ENCODE results near the gene ZNF445. TPM values are rescaled to one million over a fixed set of nuclear protein-coding genes. Genes with fewer than 3 reads are reported as not detected.
"Not testable (repeated sequence)": the region's sequence is repeated elsewhere in the genome, so short reads cannot be mapped to it uniquely, and the experiment has no call there.

ZNF445 gene
- total RNA-seq, 3 donors from 2014 or later = 5.8 to 8.9 (median 7.2) TPM

DNA sequence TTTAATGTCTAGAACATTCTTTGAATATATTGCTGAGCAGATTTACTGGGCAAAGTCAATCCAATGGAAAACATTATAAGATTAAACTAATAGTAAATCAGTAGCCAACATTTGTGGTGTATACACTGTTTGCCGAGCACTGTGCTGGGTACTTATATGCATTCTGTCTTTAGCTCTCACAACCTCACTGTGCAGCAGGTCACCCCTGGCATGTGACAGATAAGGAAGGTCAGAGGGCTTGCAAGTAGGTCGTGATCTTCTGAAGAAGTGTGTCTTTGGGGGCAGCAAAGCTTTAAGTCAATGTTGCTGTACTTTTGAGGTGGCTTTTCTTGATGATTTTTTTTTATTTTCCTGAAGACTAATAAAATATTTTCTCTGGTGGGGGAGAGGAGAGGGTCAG lies 76.7 kb downstream of the ZNF445 start:
- H3K36me3 ChIP-seq = no peaks in the 10 kb centered on the region
- no peaks in the 10 kb centered on the region for H3K27me3 ChIP-seq
- intact Hi-C loops (cut with DNase I; ENCODE audit: low total_unique reads) = no loop called here
- no peak for TF ChIP-seq POLR2A (IDR thresholded peaks at IDR 0.05)
- TF ChIP-seq, protein P1, sequence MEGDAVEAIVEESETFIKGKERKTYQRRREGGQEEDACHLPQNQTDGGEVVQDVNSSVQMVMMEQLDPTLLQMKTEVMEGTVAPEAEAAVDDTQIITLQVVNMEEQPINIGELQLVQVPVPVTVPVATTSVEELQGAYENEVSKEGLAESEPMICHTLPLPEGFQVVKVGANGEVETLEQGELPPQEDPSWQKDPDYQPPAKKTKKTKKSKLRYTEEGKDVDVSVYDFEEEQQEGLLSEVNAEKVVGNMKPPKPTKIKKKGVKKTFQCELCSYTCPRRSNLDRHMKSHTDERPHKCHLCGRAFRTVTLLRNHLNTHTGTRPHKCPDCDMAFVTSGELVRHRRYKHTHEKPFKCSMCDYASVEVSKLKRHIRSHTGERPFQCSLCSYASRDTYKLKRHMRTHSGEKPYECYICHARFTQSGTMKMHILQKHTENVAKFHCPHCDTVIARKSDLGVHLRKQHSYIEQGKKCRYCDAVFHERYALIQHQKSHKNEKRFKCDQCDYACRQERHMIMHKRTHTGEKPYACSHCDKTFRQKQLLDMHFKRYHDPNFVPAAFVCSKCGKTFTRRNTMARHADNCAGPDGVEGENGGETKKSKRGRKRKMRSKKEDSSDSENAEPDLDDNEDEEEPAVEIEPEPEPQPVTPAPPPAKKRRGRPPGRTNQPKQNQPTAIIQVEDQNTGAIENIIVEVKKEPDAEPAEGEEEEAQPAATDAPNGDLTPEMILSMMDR (IDR thresholded peaks at IDR 0.05) = no peak
- TF ChIP-seq POLR2AphosphoS5 (IDR thresholded peaks at IDR 0.05) = no peak
- no peak for DNase-seq (ENCODE audit: low spot score in 2 of 2)
- H3K9me3 ChIP-seq = no peaks in the 10 kb centered on the region
- H3K4me1 ChIP-seq = no peaks in the 10 kb centered on the region
- H3K4me3 ChIP-seq = no peak overlapping the region
- H3K27ac ChIP-seq = no peak overlapping the region

DNA sequence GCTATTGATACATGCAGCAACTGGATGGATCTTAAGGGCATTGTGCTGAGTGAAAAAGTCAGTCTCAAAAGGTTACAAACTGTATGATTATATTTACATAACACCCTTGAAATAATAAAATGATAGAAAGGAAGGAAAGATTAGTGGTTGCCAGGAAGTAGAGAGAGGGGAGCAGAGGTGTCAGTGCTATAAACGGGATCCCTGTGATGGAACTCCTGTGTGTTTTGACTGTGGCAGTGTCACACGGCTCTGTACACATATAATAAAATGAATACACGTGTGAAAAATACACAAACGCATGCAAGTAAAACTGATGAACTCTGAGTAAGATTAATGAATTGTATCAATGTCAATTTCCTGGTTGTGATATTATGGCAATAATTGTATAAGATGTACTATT lies 78.6 kb downstream of the ZNF445 start:
- no peaks in the 10 kb centered on the region for H3K9me3 ChIP-seq
- peaks cover 4% of the 10 kb centered on the region for H3K36me3 ChIP-seq
- no peaks in the 10 kb centered on the region for H3K27me3 ChIP-seq
- H3K27ac ChIP-seq = no peak overlapping the region
- H3K4me1 ChIP-seq = no peaks in the 10 kb centered on the region
- no peak overlapping the region for H3K4me3 ChIP-seq
- no peak for TF ChIP-seq POLR2AphosphoS5 (IDR thresholded peaks at IDR 0.05)
- TF ChIP-seq, protein P1 (IDR thresholded peaks at IDR 0.05) = no peak
- no peak for TF ChIP-seq POLR2A (IDR thresholded peaks at IDR 0.05)
- DNase-seq (ENCODE audit: low spot score in 2 of 2) = no peak
- intact Hi-C loops (cut with DNase I; ENCODE audit: low total_unique reads) = loop anchor here (5.0 kb wide), 1 partner anchor 1127 kb away; no protein-coding TSS in a partner anchor

GRCh38 chr3:44398271-44398670 lies 79.2 kb downstream of the ZNF445 start:
- H3K27ac ChIP-seq; H3K9me3 ChIP-seq; H3K4me3 ChIP-seq; DNase-seq (ENCODE audit: low spot score in 2 of 2); H3K27me3 ChIP-seq; H3K36me3 ChIP-seq; H3K4me1 ChIP-seq: not testable (repeated sequence)
- intact Hi-C loops (cut with DNase I; ENCODE audit: low total_unique reads) = loop anchor here (5.0 kb wide), 1 partner anchor 1126 kb away; no protein-coding TSS in a partner anchor

DNA sequence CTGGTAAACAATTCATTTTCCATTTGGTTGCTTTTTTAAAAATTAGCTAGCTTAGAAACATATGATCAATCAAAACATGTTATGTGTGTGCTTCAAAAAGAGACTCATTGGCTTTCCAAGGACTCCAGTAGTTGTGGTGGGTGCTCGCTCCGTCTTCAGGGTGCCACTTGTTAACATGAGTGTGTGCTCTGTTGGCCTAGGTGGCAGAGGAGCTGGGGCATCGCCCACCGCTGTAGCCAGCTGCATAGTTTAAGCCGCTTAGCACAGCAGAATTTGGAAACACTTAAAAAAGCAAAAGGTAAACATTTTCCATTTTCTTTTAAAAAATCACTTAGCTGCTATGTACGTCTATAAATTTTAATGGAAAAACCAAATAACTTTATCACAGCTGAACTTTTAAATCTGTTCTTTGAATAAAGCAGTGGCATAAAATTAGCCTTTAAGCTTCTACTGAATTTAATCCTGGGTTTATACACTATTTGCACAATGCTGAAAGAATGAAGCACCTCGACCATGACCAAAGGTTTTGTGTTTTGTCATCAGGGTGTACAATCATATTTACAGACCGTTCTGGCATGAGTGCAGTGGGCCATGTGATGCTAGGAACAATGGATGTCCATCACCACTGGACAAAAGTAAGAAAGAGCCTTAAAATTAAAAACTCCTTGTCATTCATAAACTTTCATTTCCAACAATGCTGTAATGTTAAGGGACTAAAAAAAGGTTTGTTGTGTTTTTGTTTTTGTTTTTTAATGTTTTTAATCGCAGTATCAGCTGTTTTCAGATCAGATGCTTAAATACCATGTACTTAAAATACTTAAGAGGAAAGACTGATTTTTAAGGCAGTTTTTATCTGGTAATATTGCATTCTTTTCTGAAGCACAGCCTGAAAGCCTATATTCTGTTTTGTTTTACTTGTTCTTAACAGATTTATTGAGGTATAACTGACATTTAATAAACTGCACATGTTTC lies 81.0 kb downstream of the ZNF445 start:
- no peak overlapping the region for H3K27ac ChIP-seq
- no peaks in the 10 kb centered on the region for H3K4me1 ChIP-seq
- no peaks in the 10 kb centered on the region for H3K27me3 ChIP-seq
- TF ChIP-seq, protein P1 (IDR thresholded peaks at IDR 0.05) = no peak
- TF ChIP-seq POLR2AphosphoS5 (IDR thresholded peaks at IDR 0.05) (no peak), POLR2A (IDR thresholded peaks at IDR 0.05) (no peak)
- no peak for DNase-seq (ENCODE audit: low spot score in 2 of 2)
- H3K9me3 ChIP-seq = no peaks in the 10 kb centered on the region
- intact Hi-C loops (cut with DNase I; ENCODE audit: low total_unique reads) = loop anchor here (5.0 kb wide), 1 partner anchor 1124 kb away; no protein-coding TSS in a partner anchor
- H3K4me3 ChIP-seq = no peak overlapping the region
- H3K36me3 ChIP-seq = peaks cover 5% of the 10 kb centered on the region

- no peak overlapping the region for H3K4me3 ChIP-seq
- intact Hi-C loops (cut with DNase I; ENCODE audit: low total_unique reads) = loop anchor here (5.0 kb wide), 1 partner anchor 1123 kb away; no protein-coding TSS in a partner anchor
- no peaks in the 10 kb centered on the region for H3K9me3 ChIP-seq
- H3K27me3 ChIP-seq = no peaks in the 10 kb centered on the region
- no peaks in the 10 kb centered on the region for H3K4me1 ChIP-seq
- no peak for DNase-seq (ENCODE audit: low spot score in 2 of 2)
- TF ChIP-seq, protein P1 (IDR thresholded peaks at IDR 0.05) = no peak
- TF ChIP-seq POLR2AphosphoS5 (IDR thresholded peaks at IDR 0.05) (no peak), POLR2A (IDR thresholded peaks at IDR 0.05) (no peak)
- no peak overlapping the region for H3K27ac ChIP-seq
- peaks cover 5% of the 10 kb centered on the region for H3K36me3 ChIP-seq
Observed at GRCh38 chr3:44395714-44396113, 81.8 kb downstream of the ZNF445 start.
